Loucy (cell line): ENCODE data around the gene SELL.

Experiments used
- EZH2phosphoT487 ChIP-seq: fragments of 200-600 bp; IDR thresholded peaks from 2 replicates; pipeline ENCODE4 v1.6.1; 2018; ENCODE audit warnings: antibody characterized with exemption, mild to moderate bottlenecking, moderate library complexity, borderline replicate concordance
- TF ChIP-seq, protein P1 (sequence below): fragments of 200-600 bp; sonication (generic); conservative IDR thresholded peaks from 2 replicates; pipeline ENCODE4 v1.5.1; 2014; ENCODE audit warnings: mild to moderate bottlenecking, antibody characterized with exemption, low read length

DNA sequence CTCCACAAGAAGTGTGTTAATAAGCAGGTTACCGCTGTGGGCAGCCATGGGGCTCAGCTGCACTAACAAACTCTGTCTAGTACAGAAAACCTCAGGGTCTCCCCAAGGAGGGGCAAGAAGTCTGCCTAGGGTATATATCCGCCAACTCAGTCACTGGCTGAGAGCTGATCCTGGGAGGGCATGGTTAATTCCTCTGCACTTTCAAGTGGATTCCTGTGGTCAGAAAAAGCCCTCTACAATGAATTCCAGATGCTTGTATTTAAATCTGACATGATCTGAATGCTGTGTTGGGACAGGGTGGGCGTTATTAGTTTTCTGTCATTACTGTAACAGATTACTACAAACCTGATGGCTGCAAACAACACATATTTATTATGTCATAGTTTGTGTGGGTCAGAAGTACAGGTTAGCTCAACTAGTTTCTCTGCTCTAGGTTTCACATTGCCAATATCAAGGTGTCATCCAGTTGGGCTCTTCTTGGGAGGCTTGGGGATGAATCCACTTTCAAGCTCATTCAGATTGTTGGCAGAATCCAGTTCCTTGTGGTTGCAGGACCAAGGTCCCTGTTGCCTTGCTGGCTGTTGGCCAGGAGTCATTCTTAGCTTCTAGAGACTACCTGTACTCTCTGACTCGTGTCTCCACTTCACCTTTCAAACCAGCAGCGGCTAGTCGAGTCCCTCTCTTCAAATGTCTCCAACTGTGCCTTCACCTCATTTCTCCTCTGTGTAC lies 30.4 kb upstream of the SELL start:
- TF ChIP-seq, protein P1, sequence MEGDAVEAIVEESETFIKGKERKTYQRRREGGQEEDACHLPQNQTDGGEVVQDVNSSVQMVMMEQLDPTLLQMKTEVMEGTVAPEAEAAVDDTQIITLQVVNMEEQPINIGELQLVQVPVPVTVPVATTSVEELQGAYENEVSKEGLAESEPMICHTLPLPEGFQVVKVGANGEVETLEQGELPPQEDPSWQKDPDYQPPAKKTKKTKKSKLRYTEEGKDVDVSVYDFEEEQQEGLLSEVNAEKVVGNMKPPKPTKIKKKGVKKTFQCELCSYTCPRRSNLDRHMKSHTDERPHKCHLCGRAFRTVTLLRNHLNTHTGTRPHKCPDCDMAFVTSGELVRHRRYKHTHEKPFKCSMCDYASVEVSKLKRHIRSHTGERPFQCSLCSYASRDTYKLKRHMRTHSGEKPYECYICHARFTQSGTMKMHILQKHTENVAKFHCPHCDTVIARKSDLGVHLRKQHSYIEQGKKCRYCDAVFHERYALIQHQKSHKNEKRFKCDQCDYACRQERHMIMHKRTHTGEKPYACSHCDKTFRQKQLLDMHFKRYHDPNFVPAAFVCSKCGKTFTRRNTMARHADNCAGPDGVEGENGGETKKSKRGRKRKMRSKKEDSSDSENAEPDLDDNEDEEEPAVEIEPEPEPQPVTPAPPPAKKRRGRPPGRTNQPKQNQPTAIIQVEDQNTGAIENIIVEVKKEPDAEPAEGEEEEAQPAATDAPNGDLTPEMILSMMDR = no peak
- TF ChIP-seq EZH2phosphoT487 = no peak
